WTC11 (cell line): ENCODE results near the gene KCNIP2. TPM values are rescaled to one million over a fixed set of nuclear protein-coding genes. Genes with fewer than 3 reads are reported as not detected.
A peak's percentile ranks its signal among the peaks of the same experiment; 100 is the strongest.

Experiments used
- ATAC-seq: fragments of 200-7000 bp; cut with Tn5 transposase; 2 replicates; pipeline ENCODE4 v1.10.0; 2021; ENCODE audit warnings: mild to moderate bottlenecking, moderate library complexity
- CTCF ChIA-PET: fragments of 300-600 bp; sonication (Branson Sonifier 250); formaldehyde crosslinking; loops from one replicate; lab custom pipeline; 2021; ENCODE audit warnings: antibody characterized with exemption; lab: Charles Lee
- POLR2A ChIA-PET: fragments of 350-600 bp; sonication (Branson Sonifier 250); formaldehyde crosslinking; loops from one replicate; lab custom pipeline; 2021; ENCODE audit warnings: antibody characterized with exemption; lab: Charles Lee
- DNase-seq: peaks from one replicate; pipeline ENCODE4 v3.0.0; 2021; ENCODE audit warnings: low spot score
- H3K27ac Mint-ChIP-seq: 2 replicates; pipeline ENCODE4 v1.8.0; 2021; ENCODE audit warnings: mixed read lengths
- H3K27me3 Mint-ChIP-seq: 2 replicates; pipeline ENCODE4 v1.8.0; 2021; ENCODE audit warnings: low read depth, mild to moderate bottlenecking, moderate library complexity, mixed read lengths
- H3K36me3 Mint-ChIP-seq: 2 replicates; pipeline ENCODE4 v1.8.0; 2021; ENCODE audit warnings: mixed read lengths
- H3K4me1 Mint-ChIP-seq: 2 replicates; pipeline ENCODE4 v1.8.0; 2022; ENCODE audit warnings: mixed read lengths
- H3K4me3 Mint-ChIP-seq: 2 replicates; pipeline ENCODE4 v1.8.0; 2021; ENCODE audit warnings: mild to moderate bottlenecking, moderate library complexity, mixed read lengths
- H3K9me3 Mint-ChIP-seq: 2 replicates; pipeline ENCODE4 v1.8.0; 2021; ENCODE audit warnings: mixed read lengths
- AFF4 ChIP-seq: sonication (generic); formaldehyde crosslinking; IDR thresholded peaks from 2 replicates; pipeline ENCODE4 v1.8.1; 2023; ENCODE audit warnings: mild to moderate bottlenecking, missing genetic modification reagents, borderline replicate concordance
- ELF4 ChIP-seq: sonication (generic); formaldehyde crosslinking; IDR thresholded peaks from 2 replicates; pipeline ENCODE4 v1.8.1; 2022; ENCODE audit warnings: low read depth, mild to moderate bottlenecking, moderate library complexity, missing genetic modification reagents
- ETV6 ChIP-seq: sonication (generic); formaldehyde crosslinking; IDR thresholded peaks from 2 replicates; pipeline ENCODE4 v1.8.1; 2022; ENCODE audit warnings: mild to moderate bottlenecking, missing genetic modification reagents
- GABPB1 ChIP-seq: sonication (generic); formaldehyde crosslinking; IDR thresholded peaks from 2 replicates; pipeline ENCODE4 v1.8.1; 2023; ENCODE audit warnings: mild to moderate bottlenecking, missing genetic modification reagents
- GRHL2 ChIP-seq: fragments of 250-450 bp; sonication (Bioruptor Pico); IDR thresholded peaks from 2 replicates; pipeline ENCODE4 v1.8.0; 2022; ENCODE audit warnings: mild to moderate bottlenecking, moderate library complexity; ENCODE audit not compliant: insufficient replicate concordance, severe bottlenecking
- HMGA2 ChIP-seq: fragments of 250-450 bp; sonication (Bioruptor Pico); IDR thresholded peaks from 2 replicates; pipeline ENCODE4 v1.4.0; 2021; ENCODE audit warnings: mild to moderate bottlenecking, moderate library complexity
- JUN ChIP-seq: sonication (generic); formaldehyde crosslinking; IDR thresholded peaks from 2 replicates; pipeline ENCODE4 v1.8.0; 2023; ENCODE audit warnings: mild to moderate bottlenecking, missing genetic modification reagents
- MAX ChIP-seq: sonication (generic); formaldehyde crosslinking; IDR thresholded peaks from 2 replicates; pipeline ENCODE4 v1.8.0; 2022; ENCODE audit warnings: mild to moderate bottlenecking, missing genetic modification reagents
- MXD4 ChIP-seq: fragments of 250-450 bp; sonication (Bioruptor Pico); IDR thresholded peaks from 2 replicates; pipeline ENCODE4 v1.8.0; 2021; ENCODE audit warnings: mild to moderate bottlenecking, moderate library complexity, borderline replicate concordance
- NR1H2 ChIP-seq: sonication (generic); formaldehyde crosslinking; IDR thresholded peaks from 2 replicates; pipeline ENCODE4 v1.9.0; 2021; ENCODE audit warnings: mild to moderate bottlenecking, moderate library complexity, missing genetic modification reagents
- RELA ChIP-seq: sonication (generic); formaldehyde crosslinking; IDR thresholded peaks from 2 replicates; pipeline ENCODE4 v1.8.1; 2022; ENCODE audit warnings: missing genetic modification reagents, mild to moderate bottlenecking, borderline replicate concordance
- ZNF232 ChIP-seq: sonication (generic); formaldehyde crosslinking; IDR thresholded peaks from 2 replicates; pipeline ENCODE4 v1.8.0; 2022; ENCODE audit warnings: mild to moderate bottlenecking, missing genetic modification reagents
- ZNF317 ChIP-seq: sonication (generic); formaldehyde crosslinking; IDR thresholded peaks from 2 replicates; pipeline ENCODE4 v1.8.1; 2023; ENCODE audit warnings: low read depth, mild to moderate bottlenecking, moderate library complexity, missing genetic modification reagents, borderline replicate concordance
- ZNF512 ChIP-seq: sonication (generic); formaldehyde crosslinking; IDR thresholded peaks from 2 replicates; pipeline ENCODE4 v1.8.1; 2022; ENCODE audit warnings: missing genetic modification reagents, borderline replicate concordance
- total RNA-seq: library from RNA; stranded (reverse); gene quantifications from 3 replicates; pipeline ENCODE4 v1.2.3, GENCODE V29; 2021

Gene KCNIP2
- total RNA-seq, 1 experiment from 2014 or later = 5.2 TPM

- Mint-ChIP-seq H3K27ac (peak overlapping the region; percentile 65; the same call in 1 of the 2 replicates), H3K9me3 (no peaks in the 10 kb centered on the region), H3K27me3 (no peaks in the 10 kb centered on the region), H3K4me1 (peaks cover 33% of the 10 kb centered on the region), H3K36me3 (no peaks in the 10 kb centered on the region), H3K4me3 (no peak overlapping the region)
- TF ChIP-seq MAX (CRISPR knock-in tag) (no peak), ZNF232 (CRISPR knock-in tag) (no peak), GABPB1 (CRISPR knock-in tag) (no peak), GRHL2 (no peak), MXD4 (CRISPR knock-in tag) (no peak), ZNF317 (CRISPR knock-in tag) (no peak), AFF4 (CRISPR knock-in tag) (no peak), ETV6 (no peak)
- ChIA-PET CTCF (interaction anchor here (0.5 to 4.2 kb wide), 9 partner anchors 9 to 246 kb away, joined by 3 to 41 read pairs (median 4); no protein-coding TSS in a partner anchor), POLR2A (interaction anchor here (1.2 kb wide), 1 partner anchor 8 kb away, joined by 3 read pairs; no protein-coding TSS in a partner anchor)
- DNase-seq = no peak
- peak; percentile 62 for ATAC-seq
Measured at GRCh38 chr10:101848894-101849351, 5.3 kb upstream of the KCNIP2 start.

- H3K4me3 Mint-ChIP-seq = no peak overlapping the region
- ATAC-seq = no peak
- DNase-seq = no peak
- TF ChIP-seq JUN (CRISPR knock-in tag) = no peak
- TF ChIP-seq, all 79 proteins: peak for 0
- no peak overlapping the region; the same call in 1 of the 2 replicates for H3K27ac Mint-ChIP-seq
- ChIA-PET CTCF (interaction anchor here (0.7 to 4.2 kb wide), 7 partner anchors 8 to 246 kb away, joined by 3 to 41 read pairs (median 11); no protein-coding TSS in a partner anchor), POLR2A (no interaction called here)
- H3K4me1 Mint-ChIP-seq = peaks cover 33% of the 10 kb centered on the region
- H3K36me3 Mint-ChIP-seq = no peaks in the 10 kb centered on the region
- peaks cover 2% of the 10 kb centered on the region; the same call in 1 of the 2 replicates for H3K27me3 Mint-ChIP-seq
- no peaks in the 10 kb centered on the region for H3K9me3 Mint-ChIP-seq
Measured at GRCh38 chr10:101848408-101848807, 4.8 kb upstream of the KCNIP2 start.

GRCh38 chr10:101845893-101846292, 2.3 kb upstream of the KCNIP2 start:
- POLR2A ChIA-PET = interaction anchor here (1.1 kb wide), 1 partner anchor 15 kb away, joined by 3 read pairs; no protein-coding TSS in a partner anchor
- H3K9me3 Mint-ChIP-seq = no peaks in the 10 kb centered on the region
- no peak overlapping the region for H3K27ac Mint-ChIP-seq

More at GRCh38 chr10:101845893-101846292, 2.3 kb upstream of the KCNIP2 start:
- no peaks in the 10 kb centered on the region for H3K36me3 Mint-ChIP-seq
- H3K4me1 Mint-ChIP-seq = peaks cover 46% of the 10 kb centered on the region
- peaks cover 25% of the 10 kb centered on the region for H3K27me3 Mint-ChIP-seq
- DNase-seq (no peak), ATAC-seq (no peak)
- CTCF ChIA-PET = interaction anchor here (0.6 to 2.5 kb wide), 3 partner anchors 49 to 164 kb away, joined by 3 to 14 read pairs (median 4); no protein-coding TSS in a partner anchor
- H3K4me3 Mint-ChIP-seq = no peak overlapping the region
- no peak for TF ChIP-seq RELA (CRISPR knock-in tag)
- TF ChIP-seq ZNF512 = no peak
- no peak for TF ChIP-seq NR1H2 (CRISPR knock-in tag)
- no peak for TF ChIP-seq ETV6
- TF ChIP-seq HMGA2 = no peak
- TF ChIP-seq ELF4 (CRISPR knock-in tag) = no peak
